ENCODE measurements around the gene ZNF653. TPM values are rescaled to one million over a fixed set of nuclear protein-coding genes. Genes with fewer than 3 reads are reported as not detected.
A peak's percentile ranks its signal among the peaks of the same experiment; 100 is the strongest.

Gene ZNF653
- total RNA-seq, 2 donors from 2014 or later = 12.3 to 12.6 TPM

DNA sequence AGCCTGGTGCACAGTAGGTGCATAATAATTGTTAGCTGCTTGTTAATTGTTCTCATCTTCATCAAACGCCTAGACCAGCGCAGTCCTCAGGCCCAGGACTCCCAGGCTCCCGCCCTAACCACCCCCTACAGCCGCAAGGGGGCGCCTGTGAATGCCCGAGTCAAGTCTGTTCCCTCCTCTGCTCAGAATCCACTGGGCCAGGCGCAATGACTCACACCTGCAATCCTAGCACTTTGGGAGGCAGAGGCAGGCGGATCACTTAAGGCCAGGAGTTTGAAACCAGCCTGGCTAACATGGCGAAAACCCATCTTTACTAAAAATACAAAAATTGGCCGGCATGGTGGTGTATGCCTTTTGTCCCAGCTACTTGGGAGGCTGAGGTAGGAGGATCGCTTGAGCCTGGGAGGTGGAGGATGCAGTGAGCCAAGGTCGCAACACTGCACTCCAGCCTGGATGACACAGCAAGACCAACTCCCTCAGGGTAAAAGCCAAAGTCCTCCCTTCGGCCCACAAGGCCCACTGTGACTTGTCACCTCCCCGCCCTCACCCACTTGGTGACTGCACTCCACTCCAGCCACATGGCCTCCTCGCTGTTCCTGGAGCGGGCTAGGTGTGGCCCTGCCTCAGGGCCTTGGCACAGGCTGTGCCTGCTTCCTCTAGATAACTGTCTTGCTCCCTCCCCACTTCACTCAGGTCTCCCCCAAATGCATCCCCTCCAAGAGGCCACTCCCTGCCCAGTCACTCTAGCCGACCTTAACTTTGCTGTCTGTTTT is 9.1 kb downstream of the ZNF653 start:
- Histone ChIP-seq H3K9me3 (ENCODE audit: control insufficient read depth, low read length) (no peaks in the 10 kb centered on the region), H3K27me3 (ENCODE audit: control insufficient read depth, insufficient read depth, low read length, poor library complexity, severe bottlenecking) (no peaks in the 10 kb centered on the region), H3K27ac (ENCODE audit: low read depth, low read length) (no peak overlapping the region), H3K4me3 (ENCODE audit: low read length) (no peak overlapping the region), H3K36me3 (ENCODE audit: control insufficient read depth, insufficient read depth, low read length) (no peaks in the 10 kb centered on the region), H3K4me1 (ENCODE audit: control insufficient read depth, insufficient read depth, low read length) (no peaks in the 10 kb centered on the region), H3K9ac (ENCODE audit: extremely low read depth, low read length, poor library complexity, severe bottlenecking) (no peak overlapping the region)
- Mint-ChIP-seq H3K36me3 (ENCODE audit: low read depth) (peaks cover 26% of the 10 kb centered on the region), H3K27me3 (ENCODE audit: insufficient read depth) (no peaks in the 10 kb centered on the region), H3K4me1 (no peaks in the 10 kb centered on the region), H3K9me3 (no peaks in the 10 kb centered on the region), H3K27ac (peak overlapping the region; percentile 77), H3K4me3 (no peak overlapping the region)
- DNase-seq = peak; percentile 96
- peak; percentile 92 for TF ChIP-seq CTCF (conservative IDR thresholded peaks at IDR 0.05)
- WGBS, 2 experiments (ENCODE audit: insufficient coverage in 1 of 2, insufficient read length in 1 of 2) = 71 to 79% methylated on average over 12 to 17 of the region's 17 CpGs

DNA sequence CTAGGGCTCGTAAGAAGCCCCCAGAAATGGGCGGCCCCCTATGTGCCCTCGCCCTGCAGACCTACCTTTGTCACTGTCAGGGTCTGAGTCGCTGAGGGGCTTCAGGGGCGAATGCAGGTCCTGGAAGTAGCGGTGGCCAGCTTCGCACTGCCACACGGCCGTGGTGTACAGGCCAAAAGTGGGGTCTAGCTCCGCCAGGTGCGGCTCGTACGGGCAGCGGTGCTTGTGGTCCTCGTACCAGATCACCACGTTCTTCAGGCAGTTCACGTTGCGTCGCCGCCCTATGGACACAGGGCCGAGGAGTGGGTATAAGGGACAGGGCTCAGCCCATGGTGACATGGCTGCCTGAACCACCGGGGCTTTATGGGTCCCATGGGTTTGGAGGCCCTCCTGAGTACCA is 9.8 kb downstream of the ZNF653 start:
- Histone ChIP-seq H3K4me1 (ENCODE audit: control insufficient read depth, insufficient read depth, low read length) (no peaks in the 10 kb centered on the region), H3K4me3 (ENCODE audit: low read length) (no peak overlapping the region), H3K9me3 (ENCODE audit: control insufficient read depth, low read length) (no peaks in the 10 kb centered on the region), H3K27me3 (ENCODE audit: control insufficient read depth, insufficient read depth, low read length, poor library complexity, severe bottlenecking) (no peaks in the 10 kb centered on the region), H3K27ac (ENCODE audit: low read depth, low read length) (no peak overlapping the region), H3K36me3 (ENCODE audit: control insufficient read depth, insufficient read depth, low read length) (no peaks in the 10 kb centered on the region), H3K9ac (ENCODE audit: extremely low read depth, low read length, poor library complexity, severe bottlenecking) (no peak overlapping the region)
- no peaks in the 10 kb centered on the region for H3K9me3 Mint-ChIP-seq
- H3K4me1 Mint-ChIP-seq = peaks cover under 1% of the 10 kb centered on the region
- H3K27ac Mint-ChIP-seq = no peak overlapping the region
- H3K36me3 Mint-ChIP-seq (ENCODE audit: low read depth) = peaks cover 26% of the 10 kb centered on the region
- no peak for TF ChIP-seq CTCF (conservative IDR thresholded peaks at IDR 0.05)
- no peak overlapping the region for H3K4me3 Mint-ChIP-seq
- no peak for DNase-seq
- no peaks in the 10 kb centered on the region for H3K27me3 Mint-ChIP-seq (ENCODE audit: insufficient read depth)
- 94 to 95% methylated on average over 18 to 22 of the region's 22 CpGs for WGBS, 2 experiments (ENCODE audit: insufficient coverage in 1 of 2, insufficient read length in 1 of 2)

- no peaks in the 10 kb centered on the region for H3K9me3 Mint-ChIP-seq
- no peaks in the 10 kb centered on the region for H3K27me3 ChIP-seq (ENCODE audit: control insufficient read depth, insufficient read depth, low read length, poor library complexity, severe bottlenecking)
- H3K9ac ChIP-seq (ENCODE audit: extremely low read depth, low read length, poor library complexity, severe bottlenecking) = no peak overlapping the region
- H3K36me3 Mint-ChIP-seq (ENCODE audit: low read depth) = peaks cover 31% of the 10 kb centered on the region
- no peaks in the 10 kb centered on the region for H3K27me3 Mint-ChIP-seq (ENCODE audit: insufficient read depth)
- H3K27ac ChIP-seq (ENCODE audit: low read depth, low read length) = no peak overlapping the region
- no peaks in the 10 kb centered on the region for H3K4me1 ChIP-seq (ENCODE audit: control insufficient read depth, insufficient read depth, low read length)
- H3K27ac Mint-ChIP-seq = no peak overlapping the region
- no peaks in the 10 kb centered on the region for H3K9me3 ChIP-seq (ENCODE audit: control insufficient read depth, low read length)
- no peak overlapping the region for H3K4me3 Mint-ChIP-seq
- no peak for TF ChIP-seq CTCF (conservative IDR thresholded peaks at IDR 0.05)
- 94 to 95% methylated on average over 7 to 10 of the region's 10 CpGs for WGBS, 2 experiments (ENCODE audit: insufficient coverage in 1 of 2, insufficient read length in 1 of 2)
- peaks cover 4% of the 10 kb centered on the region for H3K4me1 Mint-ChIP-seq
- H3K4me3 ChIP-seq (ENCODE audit: low read length) = no peak overlapping the region
- no peak for DNase-seq
- H3K36me3 ChIP-seq (ENCODE audit: control insufficient read depth, insufficient read depth, low read length) = no peaks in the 10 kb centered on the region
Measured at GRCh38 chr19:11495481-11495880, 10.2 kb downstream of the ZNF653 start.

Data from endodermal cell (in vitro differentiated cells).